ENCODE results near the gene PPP1R37.
A peak's percentile ranks its signal among the peaks of the same experiment; 100 is the strongest.

PPP1R37 gene

DNA sequence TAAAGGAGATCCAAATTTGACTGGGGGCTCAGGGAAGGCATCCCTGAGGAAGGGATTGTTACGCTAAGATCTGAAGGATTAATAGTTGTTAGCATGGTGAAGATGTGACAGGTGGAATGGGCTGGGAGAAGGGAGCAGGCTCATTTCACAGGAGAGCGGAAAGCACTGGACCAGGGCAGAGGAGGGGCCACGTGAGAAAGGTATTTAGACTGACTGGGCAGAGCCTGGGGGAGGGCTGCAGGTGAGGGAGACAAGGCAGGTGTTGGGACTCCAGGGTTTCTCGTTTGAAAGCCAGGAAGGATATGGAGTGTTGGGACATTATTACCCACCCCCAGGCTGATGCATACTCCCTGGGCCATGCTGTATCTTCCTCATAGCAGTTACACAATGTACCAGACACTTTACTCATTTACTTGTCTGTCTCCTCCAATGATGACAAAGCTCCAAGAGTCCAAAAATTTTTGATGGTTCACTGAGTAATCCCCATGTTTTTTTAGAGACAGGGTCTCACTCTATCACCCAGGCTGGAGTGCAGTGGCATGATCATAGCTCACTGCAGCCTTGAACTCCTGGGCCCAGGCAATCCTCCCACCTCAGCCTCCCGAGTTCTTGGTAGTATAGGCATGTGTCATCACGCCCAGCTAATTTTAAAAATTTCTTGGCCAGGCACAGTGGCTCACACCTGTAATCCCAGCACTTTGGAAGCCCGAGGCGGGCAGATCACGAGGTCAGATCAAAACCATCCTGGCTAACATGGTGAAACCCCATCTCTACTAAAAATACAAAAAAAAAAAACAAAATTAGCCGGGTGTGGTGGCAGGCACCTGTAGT, 82.8 kb downstream of the PPP1R37 start:
- DNase-seq = no peak

DNA sequence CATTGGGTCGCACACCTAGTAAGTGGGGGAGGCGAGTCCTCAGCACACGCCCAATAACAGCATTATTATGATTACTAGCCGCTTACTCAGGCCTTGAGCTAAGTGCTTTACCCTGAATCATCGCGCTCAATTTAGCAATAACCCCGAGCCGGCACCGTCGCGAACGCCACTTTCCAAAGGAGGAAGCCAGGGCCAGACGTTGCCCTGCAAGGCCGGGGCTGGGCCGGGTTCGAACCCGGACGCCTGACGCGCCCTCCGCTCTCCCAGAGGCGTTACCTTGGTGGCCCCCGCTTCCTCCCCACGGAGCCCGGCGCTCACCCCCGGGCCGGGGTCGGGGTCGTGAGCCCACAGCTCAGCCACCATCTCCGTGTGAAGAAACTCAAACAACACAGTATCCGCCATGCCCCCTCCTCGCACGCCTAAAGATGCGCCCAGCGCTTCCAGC, 84.9 kb downstream of the PPP1R37 start, which contains the start of gene TRAPPC6A:
TSS of gene TRAPPC6A (minus strand) at position 421 of the 445 bp plus-strand sequence. CDS start at position 402, 19 bp downstream.
- no peak for DNase-seq

DNA sequence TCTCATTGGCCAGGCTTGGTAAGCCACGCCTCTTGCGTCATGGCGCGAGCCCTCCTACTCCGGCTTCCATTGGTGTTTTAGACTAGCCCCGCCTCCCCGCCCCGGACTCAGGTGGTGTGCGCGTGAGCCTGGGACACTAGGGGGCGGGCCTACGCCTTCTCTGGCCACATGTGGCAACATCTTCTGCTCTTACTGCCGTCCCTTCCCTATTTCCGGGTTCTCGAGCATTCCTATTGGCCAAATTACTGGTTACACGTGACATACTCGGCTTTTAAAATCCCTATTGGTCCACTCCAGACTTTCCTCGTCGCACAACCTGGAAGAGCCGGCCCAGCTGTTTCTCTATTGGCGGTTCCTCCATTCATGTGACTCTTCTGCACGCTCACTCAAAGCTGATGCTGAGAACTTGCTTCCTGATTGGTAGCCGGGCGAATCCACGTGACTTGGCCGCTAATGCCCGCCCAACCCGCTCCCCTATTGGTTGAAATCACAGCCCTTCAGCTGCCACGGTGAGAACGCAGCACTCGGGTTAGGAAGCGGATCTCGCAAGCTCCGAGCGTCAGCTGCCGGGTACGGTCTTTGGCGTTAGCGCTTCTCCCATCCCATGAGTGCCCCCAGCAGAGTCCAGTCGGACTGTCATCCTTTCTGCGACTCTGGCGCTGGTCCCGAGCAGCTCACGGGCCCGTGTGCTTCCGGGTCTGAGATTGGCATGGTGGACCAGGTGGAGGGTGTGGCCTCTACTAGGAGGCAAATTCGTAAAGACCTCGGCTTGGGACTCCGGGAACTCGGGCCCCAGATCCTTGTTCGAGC, 85.5 kb downstream of the PPP1R37 start, which contains the start of gene BLOC1S3:
TSS of gene BLOC1S3 (plus strand) at position 523 of the 810 bp plus-strand sequence. CDS start 513 bp downstream, outside the sequence.
- DNase-seq = peak; percentile 97 to 100 (median 100)

DNA sequence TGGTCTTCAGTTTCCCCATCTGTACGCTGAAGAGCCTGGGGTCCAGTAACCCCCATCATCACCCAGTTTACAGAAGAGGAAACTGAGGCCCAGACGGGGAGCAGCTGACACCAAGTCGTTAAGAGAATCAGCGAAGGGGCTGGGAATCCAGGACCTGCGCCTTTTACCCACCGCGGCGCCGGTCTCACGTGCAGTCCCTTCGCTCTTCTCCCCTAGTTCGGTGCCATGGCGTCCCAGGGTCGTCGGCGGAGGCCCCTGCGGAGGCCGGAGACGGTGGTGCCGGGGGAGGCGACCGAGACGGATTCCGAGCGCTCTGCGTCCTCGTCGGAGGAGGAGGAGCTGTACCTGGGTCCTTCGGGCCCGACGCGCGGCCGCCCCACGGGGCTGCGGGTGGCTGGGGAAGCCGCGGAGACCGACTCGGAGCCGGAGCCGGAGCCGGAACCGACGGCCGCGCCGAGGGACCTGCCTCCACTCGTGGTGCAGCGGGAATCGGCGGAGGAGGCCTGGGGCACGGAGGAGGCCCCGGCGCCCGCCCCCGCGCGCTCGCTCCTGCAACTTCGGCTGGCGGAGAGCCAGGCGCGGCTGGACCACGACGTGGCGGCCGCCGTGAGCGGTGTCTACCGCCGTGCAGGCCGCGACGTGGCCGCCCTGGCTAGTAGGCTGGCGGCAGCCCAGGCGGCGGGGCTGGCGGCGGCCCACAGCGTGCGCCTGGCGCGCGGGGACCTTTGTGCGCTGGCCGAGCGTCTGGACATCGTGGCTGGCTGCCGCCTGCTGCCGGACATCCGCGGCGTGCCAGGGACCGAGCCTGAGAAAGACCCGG, 86.3 kb downstream of the PPP1R37 start:
- DNase-seq = peak in 3 of 6 experiments; percentile 25 to 57 (median 41)

DNA sequence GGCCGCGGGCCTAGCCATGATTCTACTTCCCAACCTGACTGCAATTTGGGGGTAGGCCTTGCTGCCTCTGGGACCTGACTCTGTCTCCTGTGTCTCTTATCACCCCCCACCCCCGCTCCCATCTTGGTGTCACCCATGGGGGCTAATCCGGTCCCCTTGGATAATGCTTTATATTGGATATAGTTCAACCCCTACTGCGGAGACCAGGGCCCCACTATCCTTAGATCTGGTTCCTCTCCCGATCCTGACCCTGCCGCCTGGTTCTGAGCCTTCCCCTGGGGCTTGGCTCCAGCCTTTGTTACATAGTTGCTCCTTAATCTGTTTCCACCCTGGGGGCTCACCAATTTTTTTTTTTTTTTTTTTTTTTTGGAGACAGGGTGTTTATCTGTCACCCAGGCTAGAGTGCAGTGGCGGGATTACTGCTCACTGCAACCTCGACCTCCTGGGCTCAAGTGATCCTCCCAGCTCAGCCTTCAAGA, 87.0 kb downstream of the PPP1R37 start:
- DNase-seq = no peak

DNA sequence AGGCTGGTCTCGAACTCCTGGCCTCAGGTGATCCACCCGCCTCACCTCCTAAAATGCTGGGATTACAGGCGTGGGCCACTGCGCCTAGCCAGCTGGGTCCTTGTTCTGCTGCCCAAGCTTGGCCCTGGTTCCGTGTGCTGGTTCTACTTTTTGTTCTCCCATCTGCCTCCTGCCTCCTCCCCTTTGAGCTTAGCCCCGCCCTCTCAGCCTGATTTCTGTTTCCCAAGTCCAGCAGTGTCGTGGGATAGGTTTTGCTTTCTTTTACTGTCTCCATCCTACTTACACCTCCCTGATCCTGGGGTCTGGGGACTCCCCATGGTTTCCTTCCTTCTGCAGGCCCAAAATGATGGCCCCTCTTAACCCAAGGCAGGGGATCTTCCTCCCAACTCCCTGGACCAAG, 88.0 kb downstream of the PPP1R37 start:
- DNase-seq = no peak

DNA sequence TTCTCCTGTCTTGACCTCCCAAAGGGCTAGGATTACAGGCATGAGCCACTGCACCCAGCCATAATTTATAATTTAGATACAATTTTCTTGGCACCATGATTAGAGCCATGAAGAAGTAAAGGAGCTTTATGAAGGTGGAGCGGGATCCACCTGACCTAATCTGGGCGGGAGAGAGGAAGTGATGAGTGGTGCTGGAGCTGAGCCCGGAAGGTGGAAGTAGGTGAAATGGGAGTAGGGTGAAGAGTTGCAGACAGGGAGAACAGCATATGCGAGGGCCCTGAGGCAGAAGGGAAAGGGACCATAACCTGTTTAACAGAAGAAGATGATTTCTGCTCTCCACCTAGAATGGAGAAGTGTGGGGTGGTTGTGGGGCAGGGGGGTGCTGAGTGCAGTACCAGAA, 89.8 kb downstream of the PPP1R37 start:
- DNase-seq = no peak

DNA sequence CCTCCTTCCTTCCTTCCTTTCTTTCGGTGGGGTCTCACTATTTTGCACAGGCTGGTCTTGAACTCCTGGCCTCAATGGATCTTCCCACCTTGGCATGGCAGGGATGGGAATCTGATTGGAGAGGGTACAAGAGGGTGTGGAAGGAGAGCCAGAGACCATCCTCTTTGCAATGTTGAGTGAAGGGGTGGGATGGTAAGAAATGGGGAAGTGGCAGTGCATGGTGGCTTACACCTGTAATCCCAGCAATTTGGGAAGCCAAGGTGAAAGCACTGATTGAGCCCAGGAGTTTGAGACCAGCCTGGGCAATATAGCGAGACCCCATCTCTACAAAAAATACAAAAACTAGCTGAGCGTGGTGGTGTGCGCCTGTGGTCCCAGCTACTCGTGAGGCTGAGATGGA, 91.1 kb downstream of the PPP1R37 start:
- no peak for DNase-seq

DNA sequence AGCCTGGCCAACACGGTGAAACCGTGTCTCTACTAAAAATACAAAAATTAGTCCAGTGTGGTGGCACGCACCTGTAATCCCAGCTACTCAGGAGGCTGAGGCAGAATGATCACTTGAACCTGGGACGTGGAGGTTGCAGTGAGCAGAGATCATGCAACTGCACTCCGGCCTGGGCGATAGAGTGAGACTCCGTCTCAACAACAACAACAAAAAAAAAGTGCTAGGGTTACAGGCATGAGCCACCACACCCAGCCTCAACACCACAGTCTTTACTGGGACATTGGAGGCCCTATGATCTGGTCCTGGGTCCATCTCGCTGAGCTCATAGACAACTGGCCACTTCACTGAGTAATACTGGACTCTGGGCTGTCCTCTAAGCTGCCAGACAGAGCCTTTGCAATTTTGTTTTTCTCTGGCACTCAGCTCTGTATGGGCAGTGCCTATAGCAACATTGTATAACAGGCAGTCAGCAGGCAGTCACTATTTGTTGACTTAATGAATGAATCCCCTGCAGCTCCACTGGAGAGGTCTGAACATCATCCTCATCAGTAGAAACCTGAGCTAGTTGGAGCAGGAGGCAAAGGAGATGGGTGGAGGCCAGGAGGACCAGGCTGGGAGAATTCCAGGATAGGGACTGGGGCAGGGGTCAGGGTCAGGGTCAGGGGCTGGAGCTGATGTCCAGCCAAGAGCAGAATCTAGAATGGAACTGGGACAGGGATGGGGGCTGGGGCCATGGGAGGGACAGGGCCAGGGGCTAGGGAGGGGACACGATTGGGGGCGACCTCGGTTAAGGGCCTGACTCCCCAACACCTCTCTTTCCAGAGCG, 93.7 kb downstream of the PPP1R37 start:
- DNase-seq = no peak

DNA sequence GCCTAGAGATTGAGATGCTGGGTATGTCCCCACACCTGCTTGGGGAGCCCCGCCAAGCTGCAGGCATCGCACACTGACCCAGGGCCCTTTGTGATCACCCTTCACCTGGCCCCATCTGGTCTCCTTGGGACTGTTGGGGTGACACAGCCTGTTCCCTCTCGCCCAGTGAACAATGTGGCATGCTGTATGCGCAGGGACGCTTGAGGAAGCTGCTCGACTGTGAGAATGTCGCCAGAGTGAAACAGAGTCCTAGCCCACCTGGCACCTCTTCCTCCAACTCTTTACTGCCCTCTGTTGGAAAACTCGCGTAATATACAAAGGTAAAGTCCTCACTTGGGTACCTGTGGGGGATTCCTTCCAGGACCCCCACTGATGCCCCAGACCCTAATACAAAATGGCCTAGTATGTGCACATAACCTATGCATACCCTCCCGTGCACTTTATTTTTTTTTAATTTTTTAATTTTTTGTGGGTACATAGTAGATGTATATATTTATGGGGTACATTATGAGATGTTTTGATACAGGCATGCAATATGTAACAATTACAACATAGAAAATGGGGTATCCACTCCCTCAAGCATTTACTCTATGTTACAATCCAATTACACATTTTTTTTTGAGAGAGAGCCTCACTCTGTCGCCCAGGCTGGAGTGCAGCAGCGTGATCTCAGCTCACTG, 94.6 kb downstream of the PPP1R37 start:
- DNase-seq = peak in 3 of 6 experiments; percentile 10 to 70 (median 64)

DNA sequence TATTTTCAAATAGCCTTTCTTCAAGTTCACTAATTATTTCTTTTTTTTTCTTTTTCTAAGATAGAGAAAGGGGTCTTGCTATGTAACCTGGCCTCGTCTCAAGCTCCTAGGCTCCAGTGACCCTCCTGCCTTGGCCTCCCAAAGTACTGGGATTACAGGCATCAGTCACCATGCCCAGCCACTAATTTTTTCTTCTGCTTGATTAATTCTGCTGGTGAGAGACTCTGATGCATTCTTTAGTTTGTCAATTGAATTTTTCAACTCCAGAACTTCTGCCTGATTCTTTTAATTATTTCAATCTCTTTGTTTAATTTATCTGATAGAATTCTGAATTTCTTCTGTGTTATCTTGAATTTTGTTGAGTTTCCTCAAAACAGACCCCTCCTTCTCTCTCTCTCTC, 97.0 kb downstream of the PPP1R37 start:
- no peak for DNase-seq

DNA sequence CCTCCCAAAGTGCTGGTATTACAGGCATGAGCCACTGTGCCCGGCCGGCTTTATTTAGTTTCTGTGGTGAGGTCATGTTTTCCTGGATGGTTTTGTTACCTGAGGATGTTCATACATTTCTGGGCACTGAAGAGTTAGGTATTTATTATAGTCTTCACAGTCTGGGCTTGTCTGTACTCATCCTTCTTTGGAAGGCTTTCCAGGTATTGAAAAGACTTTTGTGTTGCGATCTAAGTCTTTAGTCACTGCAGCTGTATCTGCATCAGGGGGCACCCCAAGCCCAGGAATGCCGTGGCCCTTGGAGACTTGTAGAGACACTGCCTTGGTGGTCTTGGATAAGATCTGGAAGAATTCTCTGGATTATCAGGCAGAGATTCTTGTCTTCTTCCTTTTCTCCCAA, 98.4 kb downstream of the PPP1R37 start:
- no peak for DNase-seq

DNA sequence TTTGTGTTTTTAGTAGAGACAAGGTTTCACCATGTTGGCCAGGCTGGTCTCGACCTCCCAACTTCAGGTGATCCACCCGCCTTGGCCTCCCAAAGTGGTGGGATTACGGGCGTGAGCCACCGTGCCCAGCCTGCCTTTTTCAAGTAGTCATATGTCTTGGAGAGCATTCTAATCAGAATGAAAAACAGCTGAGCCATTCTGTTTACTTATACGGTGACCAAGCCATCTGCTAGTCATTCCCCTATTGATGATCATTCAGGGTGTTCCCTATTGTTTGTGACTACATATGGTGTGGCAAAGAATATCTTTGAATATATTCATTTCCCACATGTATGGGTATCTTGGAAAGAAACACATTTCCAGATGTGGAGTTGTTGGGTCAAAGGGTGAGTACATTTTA, 102.8 kb downstream of the PPP1R37 start:
- DNase-seq = no peak
